HG03196 (cell line): ENCODE data around the gene ZNF500.
"Not testable (repeated sequence)": the region's sequence is repeated elsewhere in the genome, so short reads cannot be mapped to it uniquely, and the experiment has no call there.

ENCODE experiments used
- ATAC-seq: cut with Tn5 transposase; IDR thresholded peaks from one replicate; pipeline ENCODE4 v1.9.1; 2021; ENCODE audit not compliant: unreplicated experiment

ZNF500 gene

GRCh38 chr16:4746991-4747574, 19.9 kb downstream of the ZNF500 start:
- ATAC-seq: no peak

GRCh38 chr16:4746215-4746614, 20.7 kb downstream of the ZNF500 start:
- no peak for ATAC-seq

DNA sequence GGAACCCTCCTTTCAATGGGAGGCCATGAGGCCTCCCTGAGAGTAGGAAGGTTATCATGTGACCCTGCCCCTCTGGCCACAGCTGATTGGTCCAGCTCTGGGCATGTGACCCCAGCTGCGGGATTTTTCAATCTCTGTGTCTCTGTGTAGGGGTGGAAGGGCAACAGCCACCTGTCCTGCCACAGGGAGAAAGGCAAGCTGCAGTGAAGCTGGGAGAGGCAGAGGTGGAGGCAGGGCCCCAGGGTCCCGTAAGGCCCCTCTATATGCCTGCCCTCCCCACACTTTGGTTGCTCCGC, 21.7 kb downstream of the ZNF500 start:
- ATAC-seq: no peak

- ATAC-seq: no peak
Measured at GRCh38 chr16:4744555-4745273, 22.2 kb downstream of the ZNF500 start.

- ATAC-seq: no peak
Measured at GRCh38 chr16:4743226-4743878, 23.6 kb downstream of the ZNF500 start.

DNA sequence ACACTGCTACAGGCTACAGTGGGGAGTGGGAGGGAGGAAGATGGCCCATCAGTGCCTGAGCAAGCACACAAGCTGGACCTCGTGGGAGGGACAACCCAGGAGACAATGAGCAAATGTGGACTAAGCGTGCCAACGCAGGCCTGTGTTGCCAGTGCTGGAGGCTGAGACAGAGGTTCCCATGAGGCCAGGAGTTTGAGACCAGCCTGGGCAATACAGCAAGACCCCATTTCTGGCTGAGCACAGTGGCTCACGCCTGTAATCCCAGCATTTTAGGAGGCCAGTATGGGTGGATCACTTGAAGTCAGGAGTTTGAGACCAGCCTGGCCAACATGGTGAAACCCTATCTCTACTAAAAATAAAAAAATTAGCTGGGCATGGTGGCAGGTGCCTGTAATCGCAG, 28.6 kb downstream of the ZNF500 start:
- ATAC-seq: not testable (repeated sequence)

- ATAC-seq: no peak
Measured at GRCh38 chr16:4737545-4737944, 29.4 kb downstream of the ZNF500 start.

DNA sequence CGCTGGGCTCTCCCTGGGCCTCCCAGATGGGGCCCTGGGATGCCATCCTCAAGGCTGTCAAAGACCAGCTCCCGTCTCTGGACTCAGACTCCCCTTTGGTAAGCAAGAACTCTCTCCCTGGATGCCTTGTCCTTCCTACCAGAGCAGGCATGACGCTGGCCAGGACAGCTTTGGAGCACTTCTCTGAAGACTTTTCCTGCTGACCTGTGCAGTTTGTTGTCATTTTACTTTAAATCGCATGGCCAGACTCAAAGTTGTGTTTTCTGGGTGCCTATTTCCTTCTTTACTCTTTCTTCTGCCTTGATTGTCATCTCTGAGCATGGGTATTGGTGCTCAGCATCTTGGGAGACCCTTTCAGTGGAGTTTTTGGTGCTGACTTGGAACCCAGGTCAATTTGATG, 30.4 kb downstream of the ZNF500 start:
- ATAC-seq: no peak

DNA sequence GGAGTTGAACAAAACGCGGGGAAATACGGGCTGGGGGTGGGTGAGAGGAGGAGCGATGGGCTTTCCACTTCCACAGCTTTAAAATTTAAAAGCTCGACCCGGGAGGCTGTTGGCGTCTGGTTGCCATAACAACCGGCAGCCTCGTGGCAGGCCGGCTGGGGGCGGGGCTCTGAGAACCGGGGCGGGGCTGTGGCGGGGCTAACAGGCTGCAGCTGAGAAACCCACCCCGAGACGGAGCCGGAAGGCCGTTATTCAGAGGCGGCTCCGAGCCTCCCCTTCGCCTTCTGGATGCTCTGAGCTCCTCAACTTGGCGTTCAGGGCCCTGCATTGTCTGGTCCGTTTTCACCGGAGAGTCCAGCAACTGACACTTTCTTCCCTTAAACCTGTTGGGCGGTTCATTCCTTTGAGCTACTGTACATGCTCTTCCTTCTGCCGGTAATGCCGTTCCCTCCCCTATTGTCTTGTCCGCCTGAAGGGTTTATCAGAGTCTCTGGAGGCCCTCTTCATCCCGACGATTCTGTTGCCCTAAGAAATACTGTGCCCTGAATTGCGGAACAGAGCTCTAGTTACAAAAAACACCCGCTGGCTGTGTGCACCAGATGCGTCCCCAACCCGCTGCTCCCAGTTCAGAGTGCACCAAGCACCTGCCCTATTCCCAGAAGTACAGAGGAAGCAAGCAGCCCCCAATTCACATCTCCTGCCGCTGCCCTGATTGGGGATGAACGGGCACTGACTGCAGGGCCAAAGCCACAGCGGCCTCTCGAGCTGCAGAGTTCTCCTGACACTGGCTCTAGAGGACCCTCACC, 32.0 kb downstream of the ZNF500 start:
- peak; percentile 51 for ATAC-seq

- ATAC-seq: peak; percentile 72
Measured at GRCh38 chr16:4734063-4734729, 32.8 kb downstream of the ZNF500 start, which contains the start of the genes ANKS3 and DNAAF8. Gene ANKS3 (minus strand): TSS chr16:4734271. CDS start chr16:4730149, 4,122 bp downstream. Gene DNAAF8 (plus strand): TSS chr16:4734537. CDS start chr16:4736515, 1,978 bp downstream.

DNA sequence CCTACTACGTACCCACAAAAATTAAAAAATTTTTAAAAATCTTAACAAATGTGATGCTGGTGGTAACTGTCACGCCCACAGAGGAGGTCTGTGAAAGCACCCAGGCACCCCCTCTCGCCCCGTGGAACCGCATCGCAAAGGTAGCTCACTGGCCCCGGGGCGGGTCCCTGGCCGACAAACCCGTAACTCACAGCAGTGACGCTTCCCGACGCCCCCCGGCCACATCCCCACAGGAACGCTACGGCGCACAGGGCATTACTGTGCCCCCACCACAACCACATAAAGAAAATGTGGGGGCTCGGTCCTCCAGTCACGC, 33.3 kb downstream of the ZNF500 start:
- peak; percentile 2 for ATAC-seq

DNA sequence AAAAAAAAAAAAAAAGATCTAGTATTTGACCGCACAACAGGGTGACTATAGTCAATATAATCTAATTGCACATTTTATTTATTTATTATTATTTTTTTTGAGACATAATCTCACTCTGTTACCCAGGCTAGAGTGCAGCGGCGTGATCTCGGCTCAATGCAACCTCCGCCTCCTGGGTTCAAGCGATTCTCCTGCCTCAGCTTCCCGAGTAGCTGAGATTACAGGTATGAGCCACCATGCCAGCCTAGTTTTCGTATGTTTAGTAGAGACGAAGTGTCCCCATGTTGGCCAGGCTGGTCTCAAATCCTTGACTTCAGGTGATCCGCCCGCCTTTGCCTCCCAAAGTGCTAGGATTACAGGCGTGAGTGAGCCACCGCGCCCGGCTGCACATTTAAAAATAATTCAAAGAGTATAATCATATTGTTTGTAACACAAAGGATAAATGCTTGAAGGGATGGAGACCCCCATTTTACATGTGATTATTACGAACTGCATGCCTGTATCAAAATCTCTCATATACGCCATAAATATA, 33.7 kb downstream of the ZNF500 start:
- no peak for ATAC-seq

- no peak for ATAC-seq
Measured at GRCh38 chr16:4729876-4730275, 37.1 kb downstream of the ZNF500 start.

DNA sequence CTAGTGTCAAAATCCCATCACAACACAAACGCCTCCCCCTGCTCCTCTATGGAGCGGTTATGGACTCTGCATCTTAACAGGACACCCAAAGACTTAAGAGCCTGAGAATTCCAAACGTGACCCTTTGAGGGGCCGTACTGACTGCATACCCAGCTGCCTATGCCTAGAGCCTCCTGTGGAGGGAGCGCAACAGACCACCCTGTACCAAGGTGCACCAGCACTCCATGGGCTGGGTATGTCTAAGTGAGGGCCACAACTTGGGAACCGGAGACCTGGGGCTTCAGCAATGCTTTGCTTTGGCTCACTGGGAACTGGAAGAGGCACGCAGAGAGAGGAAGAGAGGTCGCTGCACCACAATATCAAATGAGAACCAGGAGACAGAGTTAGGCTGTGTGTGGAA, 38.3 kb downstream of the ZNF500 start:
- ATAC-seq: no peak

- ATAC-seq: no peak
Measured at GRCh38 chr16:4726616-4727015, 40.3 kb downstream of the ZNF500 start.

DNA sequence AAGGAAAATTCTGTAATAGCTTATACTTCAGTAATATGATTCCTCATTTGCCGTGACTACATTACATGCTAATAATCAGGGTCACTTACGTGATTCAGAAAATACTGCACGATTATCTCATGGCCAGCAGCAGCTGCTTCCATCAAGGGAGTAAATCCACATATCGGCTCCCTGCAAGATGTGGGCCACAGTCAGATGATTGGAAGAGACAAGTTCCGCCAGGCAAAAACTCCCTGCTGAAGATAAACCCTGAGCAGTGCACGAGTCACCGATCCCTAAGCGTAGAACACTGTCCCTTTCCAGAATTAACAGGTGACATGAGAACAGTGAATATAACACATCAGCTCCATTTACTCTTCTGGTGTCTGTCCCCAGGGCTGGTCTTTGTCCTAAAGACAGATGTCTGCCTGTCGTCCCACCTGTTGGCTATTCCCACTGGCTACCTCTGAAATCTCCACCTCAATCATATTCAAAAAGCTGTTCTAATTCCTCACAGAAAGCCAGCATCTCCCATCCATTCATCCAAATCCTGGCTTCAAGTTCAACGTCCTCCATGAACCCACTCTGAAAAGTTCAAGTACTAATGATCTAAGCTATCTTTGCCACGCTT, 42.2 kb downstream of the ZNF500 start:
- no peak for ATAC-seq

DNA sequence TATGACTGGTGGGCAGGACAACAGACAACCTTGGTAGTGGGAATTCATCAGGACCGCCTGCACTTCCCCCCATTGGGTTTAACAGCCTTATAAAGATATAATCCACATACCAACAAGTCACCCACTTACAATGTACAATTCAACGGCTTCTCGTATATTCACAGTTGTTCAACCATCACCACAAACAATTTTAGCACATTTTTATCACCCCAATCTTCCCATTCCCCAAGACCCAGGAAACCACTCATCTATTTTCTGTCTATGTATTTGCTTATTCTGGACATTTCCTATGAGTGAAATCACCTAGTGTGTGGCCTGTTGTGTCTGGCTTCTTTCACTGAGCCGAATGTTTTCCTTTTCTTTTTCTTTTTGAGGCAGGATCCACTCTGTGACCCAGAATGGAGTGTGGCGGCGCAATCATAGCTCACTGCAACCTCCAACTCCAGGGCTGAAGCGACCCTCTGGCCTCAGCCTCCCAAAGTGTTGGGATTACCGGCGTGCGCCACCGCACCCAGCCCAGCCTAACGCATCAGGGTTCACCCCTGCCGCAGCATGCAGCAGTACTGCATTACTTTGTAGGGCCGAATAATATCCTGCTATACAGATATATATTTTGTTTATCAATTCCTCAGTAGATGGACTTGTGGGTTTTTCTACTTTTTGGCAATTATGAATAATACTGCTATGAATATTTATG, 43.7 kb downstream of the ZNF500 start:
- ATAC-seq: no peak

GRCh38 chr16:4718466-4718865, 48.5 kb downstream of the ZNF500 start:
- ATAC-seq: no peak

GRCh38 chr16:4714996-4715395, 52.0 kb downstream of the ZNF500 start:
- ATAC-seq: no peak
